A549 (cell line): ENCODE measurements around the gene MFSD12. TPM values are rescaled to one million over a fixed set of nuclear protein-coding genes. Genes with fewer than 3 reads are reported as not detected.

Experiments
- ATAC-seq, 2 experiments: fragments of 200-7000 bp in 1 of 2; fragments of >200 bp in 1 of 2; cut with Nextera tagmentation in 1 of 2; cut with Tn5 transposase in 1 of 2; 3 replicates each; pipeline versions ENCODE4 v1.8.0 to v1.9.1; 2018 to 2020; ENCODE audit warnings: mild to moderate bottlenecking in 1 of 2, moderate library complexity in 1 of 2
- CTCF ChIA-PET: fragments of 300-600 bp; sonication (Branson Sonifier 250); formaldehyde crosslinking; extraction: SDS; loops from one replicate; lab custom pipeline; 2021; ENCODE audit warnings: antibody characterized with exemption, inconsistent platforms; lab: Yijun Ruan, JAX
- POLR2A ChIA-PET: fragments of 350-600 bp; formaldehyde crosslinking; extraction: SDS; loops from one replicate; lab custom pipeline; 2021; ENCODE audit warnings: antibody characterized with exemption, inconsistent platforms; lab: Yijun Ruan, JAX
- DNase-seq, 2 experiments: peaks; one replicate each; pipeline versions ENCODE4 v3.0.0 to v3.0.0-alpha.2; 2011 to 2016; ENCODE audit warnings: low read depth in 1 of 2, low spot score in 1 of 2
- FAIRE-seq: peaks from 2 replicates; lab custom pipeline; 2011; peaks lifted over from hg19 to GRCh38; lab: Jason Lieb, UNC
- H3K27ac ChIP-seq, 2 experiments: fragments of >200 bp; sonication (Bioruptor Twin); formaldehyde crosslinking; 3 replicates each; pipeline ENCODE4 v1.5.1; 2016 to 2017
- H3K4me1 ChIP-seq: fragments of >200 bp; sonication (Bioruptor Twin); formaldehyde crosslinking; 3 replicates; pipeline ENCODE4 v1.6.1; 2016
- H3K4me2 ChIP-seq: fragments of >200 bp; sonication (Bioruptor Twin); formaldehyde crosslinking; 3 replicates; pipeline ENCODE4 v1.6.1; 2016
- H3K4me3 ChIP-seq: fragments of >200 bp; sonication (Bioruptor Twin); formaldehyde crosslinking; 3 replicates; pipeline ENCODE4 v1.5.1; 2016
- H3K9me3 ChIP-seq: fragments of >200 bp; sonication (Bioruptor Twin); formaldehyde crosslinking; 3 replicates; pipeline ENCODE4 v1.6.1; 2016
- CBX2 ChIP-seq: fragments of 200-600 bp; sonication (generic); IDR thresholded peaks from 2 replicates; pipeline ENCODE4 v1.6.1; 2016; ENCODE audit warnings: low read depth, mild to moderate bottlenecking, borderline replicate concordance
- CEBPB ChIP-seq, 2 experiments: fragments of >200 bp in 1 of 2; sonication (Bioruptor Twin) in 1 of 2; formaldehyde crosslinking in 1 of 2; IDR thresholded peaks; 2 replicates each; pipeline ENCODE4 v1.6.1; 2012 to 2016
- CHD2 ChIP-seq: fragments of 150-350 bp; IDR thresholded peaks from 2 replicates; pipeline ENCODE4 v1.6.1; 2014; ENCODE audit warnings: low read length; ENCODE audit not compliant: partially characterized antibody
- CHD4 ChIP-seq: fragments of 200-600 bp; sonication (generic); IDR thresholded peaks from 2 replicates; pipeline ENCODE4 v1.6.1; 2016; ENCODE audit warnings: antibody characterized with exemption, mild to moderate bottlenecking, borderline replicate concordance
- CTCF ChIP-seq: fragments of >200 bp; sonication (Bioruptor Twin); formaldehyde crosslinking; IDR thresholded peaks from 3 replicates; pipeline ENCODE4 v1.5.1; 2016
- E2F6 ChIP-seq: IDR thresholded peaks from 2 replicates; pipeline ENCODE4 v1.6.1; 2012; ENCODE audit warnings: low read depth, borderline replicate concordance
- EHMT2 ChIP-seq: fragments of 200-600 bp; sonication (generic); IDR thresholded peaks from 2 replicates; pipeline ENCODE4 v1.6.1; 2016; ENCODE audit warnings: antibody characterized with exemption, low read depth, mild to moderate bottlenecking, moderate library complexity
- FOSB ChIP-seq: fragments of 250-450 bp; sonication (Bioruptor Pico); IDR thresholded peaks from 2 replicates; pipeline ENCODE4 v1.5.0; 2020; ENCODE audit warnings: mild to moderate bottlenecking, moderate library complexity
- HEYL ChIP-seq: fragments of 250-450 bp; sonication (Bioruptor Pico); IDR thresholded peaks from 2 replicates; pipeline ENCODE4 v1.8.0; 2021; ENCODE audit warnings: mild to moderate bottlenecking, moderate library complexity
- KDM1A ChIP-seq: fragments of 200-600 bp; sonication (generic); IDR thresholded peaks from 2 replicates; pipeline ENCODE4 v1.6.1; 2016; ENCODE audit warnings: low read depth, mild to moderate bottlenecking
- MYC ChIP-seq: IDR thresholded peaks from 2 replicates; pipeline ENCODE4 v1.6.1; 2012; ENCODE audit warnings: mild to moderate bottlenecking, inconsistent platforms, low read length, improper control_type of control experiment, borderline replicate concordance
- NFE2L2 ChIP-seq: fragments of 150-350 bp; conservative IDR thresholded peaks from 2 replicates; pipeline ENCODE4 v1.6.1; 2014; ENCODE audit warnings: low read length
- PBX3 ChIP-seq: IDR thresholded peaks from 2 replicates; pipeline ENCODE4 v1.6.1; 2012
- RAD21 ChIP-seq, 2 experiments: fragments of >200 bp in 1 of 2; sonication (Bioruptor Twin) in 1 of 2; formaldehyde crosslinking in 1 of 2; IDR thresholded peaks in 1 of 2; conservative IDR thresholded peaks in 1 of 2; 2 replicates in 1 of 2; 3 replicates in 1 of 2; pipeline ENCODE4 v1.6.1; 2012 to 2018; ENCODE audit warnings: inconsistent platforms in 1 of 2
- RARB ChIP-seq: fragments of 250-450 bp; sonication (Bioruptor Pico); IDR thresholded peaks from 2 replicates; pipeline ENCODE4 v1.8.0; 2021; ENCODE audit warnings: mild to moderate bottlenecking, moderate library complexity
- RFX5 ChIP-seq: fragments of 450-650 bp; IDR thresholded peaks from 2 replicates; pipeline ENCODE4 v1.7.1; 2014; ENCODE audit warnings: antibody characterized with exemption, mild to moderate bottlenecking, moderate library complexity
- RNF2 ChIP-seq: fragments of 200-600 bp; sonication (generic); IDR thresholded peaks from 2 replicates; pipeline ENCODE4 v1.6.1; 2016; ENCODE audit warnings: low read depth, mild to moderate bottlenecking, antibody characterized with exemption, moderate library complexity, borderline replicate concordance
- SMC3 ChIP-seq: fragments of >200 bp; sonication (Bioruptor Twin); formaldehyde crosslinking; IDR thresholded peaks from 3 replicates; pipeline ENCODE4 v1.6.1; 2018; ENCODE audit warnings: inconsistent platforms
- ZFP36 ChIP-seq: fragments of 450-650 bp; IDR thresholded peaks from 2 replicates; pipeline ENCODE4 v1.6.1; 2014; ENCODE audit warnings: borderline replicate concordance; ENCODE audit not compliant: partially characterized antibody
- ZSCAN20 ChIP-seq: fragments of 250-450 bp; sonication (Bioruptor Pico); IDR thresholded peaks from 2 replicates; pipeline ENCODE4 v1.8.0; 2022; ENCODE audit warnings: mild to moderate bottlenecking, moderate library complexity
- WGBS: methylation state at CpG from one replicate; pipeline ENCODE4 v1.1.6; 2017; ENCODE audit errors: missing lambda C conversion rate; 5-methylcytosine and 5-hydroxymethylcytosine counted together
- polyA plus RNA-seq, 4 experiments: library from polyadenylated mRNA; depleted of rRNA in 3 of 4; stranded (reverse); fragments of >200 nt; fragmentation: RNase III in 1 of 4; extraction: RNeasy Plus Mini Kit Qiagen cat#74134 plus additional on column Dnase treatment in 1 of 4; gene quantifications; 2 replicates in 3 of 4; 3 replicates in 1 of 4; pipeline ENCODE4 v1.2.3, GENCODE V29; 2011 to 2017

Gene MFSD12
- polyA plus RNA-seq, 2 of the 4 experiments (the other 2 are of a cell fraction), result 52.5 to 115 TPM

- FAIRE-seq (no peak), DNase-seq (no peak), ATAC-seq (peak; percentile 2 to 14; a peak in 2 of 6 replicates)
- H3K4me3 ChIP-seq, result no peak overlapping the region
- POLR2A ChIA-PET, result interaction anchor here (0.9 to 1.2 kb wide), 2 partner anchors 12 to 28 kb away, joined by 3 to 4 read pairs; no protein-coding TSS in a partner anchor
- H3K4me2 ChIP-seq, result no peak overlapping the region
- TF ChIP-seq NFE2L2 (no peak), EHMT2 (no peak), CEBPB (IDR thresholded peaks at IDR 0.05) (no peak), KDM1A (no peak), CHD4 (no peak), FOSB (CRISPR knock-in tag) (no peak), ZSCAN20 (CRISPR knock-in tag) (no peak), RARB (CRISPR knock-in tag) (no peak), MYC (no peak), CHD2 (no peak), HEYL (CRISPR knock-in tag) (no peak)
- CTCF ChIA-PET, result interaction anchor here (1.0 to 6.6 kb wide), 27 partner anchors 11 to 228 kb away, joined by 3 to 100 read pairs (median 6); partner anchors contain the start of genes CACTIN, GIPC3, HMG20B and MFSD12
- H3K27ac ChIP-seq, result no peak overlapping the region; a peak in 1 of 6 replicates
- 87% methylated on average over 10 of the region's 10 CpGs for WGBS
- H3K9me3 ChIP-seq, result no peaks in the 10 kb centered on the region
- no peaks in the 10 kb centered on the region for H3K4me1 ChIP-seq
These were observed 11.7 kb downstream of the MFSD12 start for GRCh38 chr19:3545669-3546034.

GRCh38 chr19:3544742-3545668, 12.4 kb downstream of the MFSD12 start:
- DNase-seq (peak; percentile 63 to 65), ATAC-seq (peak; percentile 73 to 83), FAIRE-seq (no peak)
- no peaks in the 10 kb centered on the region for H3K9me3 ChIP-seq
- H3K27ac ChIP-seq, result peak overlapping the region in 1 of 2 experiments; percentile 43; a peak in 2 of 6 replicates
- WGBS, result 56% methylated on average over 17 of the region's 30 CpGs
- ChIA-PET CTCF (interaction anchor here (0.6 to 6.6 kb wide), 27 partner anchors 11 to 345 kb away, joined by 3 to 100 read pairs (median 6); partner anchors contain the start of genes CACTIN, HMG20B, MFSD12 and PIP5K1C), POLR2A (interaction anchor here (0.9 to 1.2 kb wide), 2 partner anchors 13 to 29 kb away, joined by 3 to 4 read pairs; no protein-coding TSS in a partner anchor)
- no peak overlapping the region for H3K4me3 ChIP-seq
- no peaks in the 10 kb centered on the region for H3K4me1 ChIP-seq
- H3K4me2 ChIP-seq, result no peak overlapping the region
- TF ChIP-seq RAD21 (conservative IDR thresholded peaks at IDR 0.05 in 1 of 2, IDR thresholded peaks at IDR 0.05 in 1 of 2), result peak; percentile 65 to 70
- peak; percentile 69 for TF ChIP-seq CTCF
- no peak for TF ChIP-seq RNF2
- peak; percentile 83 for TF ChIP-seq SMC3
- peak; percentile 90 for TF ChIP-seq ZFP36

GRCh38 chr19:3544058-3544376, 13.4 kb downstream of the MFSD12 start:
- no peaks in the 10 kb centered on the region for H3K4me1 ChIP-seq
- H3K9me3 ChIP-seq, result no peaks in the 10 kb centered on the region
- FAIRE-seq, result no peak
- TF ChIP-seq PBX3, result no peak
- no peak for TF ChIP-seq E2F6
- TF ChIP-seq RFX5, result no peak
- TF ChIP-seq ZFP36, result no peak
- TF ChIP-seq CBX2, result no peak
- ChIA-PET POLR2A (no interaction called here), CTCF (interaction anchor here (1.0 to 6.6 kb wide), 9 partner anchors 12 to 81 kb away, joined by 3 to 100 read pairs (median 10); partner anchors contain the start of genes HMG20B and MFSD12)
- no peak overlapping the region for H3K4me3 ChIP-seq
- 63% methylated on average over 3 of the region's 9 CpGs for WGBS
- no peak for DNase-seq
- H3K27ac ChIP-seq, result no peak overlapping the region
- ATAC-seq, result no peak
- no peak overlapping the region for H3K4me2 ChIP-seq
